Endodermal cell (in vitro differentiated cells): ENCODE results near the gene PDLIM3. TPM values are rescaled to one million over a fixed set of nuclear protein-coding genes. Genes with fewer than 3 reads are reported as not detected.

ENCODE experiments used
- DNase-seq: peaks from one replicate; pipeline ENCODE4 v3.0.0-alpha.2; 2017
- H3K27ac ChIP-seq: 2 replicates; pipeline ENCODE4 v1.5.1; 2013; ENCODE audit warnings: mild to moderate bottlenecking, low read depth, low read length, moderate library complexity
- H3K27me3 ChIP-seq: 2 replicates; pipeline ENCODE4 v1.6.1; 2013; ENCODE audit warnings: mild to moderate bottlenecking, low read length, moderate library complexity; ENCODE audit not compliant: insufficient read depth, control insufficient read depth, poor library complexity, severe bottlenecking
- H3K36me3 ChIP-seq: 2 replicates; pipeline ENCODE4 v1.7.0; 2013; ENCODE audit warnings: mild to moderate bottlenecking, low read length, moderate library complexity; ENCODE audit not compliant: control insufficient read depth, insufficient read depth
- H3K4me1 ChIP-seq: one replicate; pipeline ENCODE4 v1.7.0; 2013; ENCODE audit warnings: low read length; ENCODE audit not compliant: control insufficient read depth, insufficient read depth
- H3K4me3 ChIP-seq: 2 replicates; pipeline ENCODE4 v1.5.1; 2013; ENCODE audit warnings: mild to moderate bottlenecking, low read length, moderate library complexity
- H3K9ac ChIP-seq: 2 replicates; pipeline ENCODE4 v1.6.1; 2013; ENCODE audit warnings: mild to moderate bottlenecking, low read length, moderate library complexity; ENCODE audit not compliant: poor library complexity, severe bottlenecking; ENCODE audit errors: extremely low read depth
- H3K9me3 ChIP-seq: 2 replicates; pipeline ENCODE4 v1.6.1; 2013; ENCODE audit warnings: mild to moderate bottlenecking, low read length, moderate library complexity; ENCODE audit not compliant: control insufficient read depth
- H3K27ac Mint-ChIP-seq: 2 replicates; pipeline ENCODE4 v1.8.0; 2020; ENCODE audit warnings: mixed read lengths
- H3K27me3 Mint-ChIP-seq: 2 replicates; pipeline ENCODE4 v1.8.0; 2021; ENCODE audit warnings: mild to moderate bottlenecking, mixed read lengths; ENCODE audit not compliant: insufficient read depth
- H3K36me3 Mint-ChIP-seq: 2 replicates; pipeline ENCODE4 v1.8.0; 2020; ENCODE audit warnings: low read depth, mixed read lengths
- H3K4me1 Mint-ChIP-seq: 2 replicates; pipeline ENCODE4 v1.8.0; 2020; ENCODE audit warnings: mixed read lengths
- H3K4me3 Mint-ChIP-seq: 2 replicates; pipeline ENCODE4 v1.8.0; 2020; ENCODE audit warnings: mild to moderate bottlenecking, moderate library complexity, mixed read lengths
- H3K9me3 Mint-ChIP-seq: 2 replicates; pipeline ENCODE4 v1.8.0; 2020; ENCODE audit warnings: mild to moderate bottlenecking, mixed read lengths
- WGBS, 2 experiments: methylation state at CpG; one replicate each; pipeline versions ENCODE4 v1.1.5 to v1.1.7; 2013; ENCODE audit warnings: missing lambda C conversion rate in 2 of 2, mixed read lengths in 1 of 2; ENCODE audit not compliant: insufficient coverage in 1 of 2, insufficient read length in 1 of 2; 5-methylcytosine and 5-hydroxymethylcytosine counted together
- total RNA-seq, 2 donors: library from RNA; stranded (reverse); fragmentation: NEBNext Ultra II Directional in 1 of 2; extraction: Animal tissue kit (Norgen Biotek cat#: 25700) in 1 of 2; gene quantifications; 2 replicates in 1 of 2; 3 replicates in 1 of 2; pipeline ENCODE4 v1.2.1, GENCODE V29; 2021
- TF ChIP-seq, protein P1 (sequence below): fragments of 200-600 bp; sonication (generic); conservative IDR thresholded peaks from 2 replicates; pipeline ENCODE4 v1.5.0; 2021; ENCODE audit warnings: antibody characterized with exemption, mild to moderate bottlenecking

Gene PDLIM3
- total RNA-seq, 2 donors from 2014 or later: 4.3 to 11.0 TPM

DNA sequence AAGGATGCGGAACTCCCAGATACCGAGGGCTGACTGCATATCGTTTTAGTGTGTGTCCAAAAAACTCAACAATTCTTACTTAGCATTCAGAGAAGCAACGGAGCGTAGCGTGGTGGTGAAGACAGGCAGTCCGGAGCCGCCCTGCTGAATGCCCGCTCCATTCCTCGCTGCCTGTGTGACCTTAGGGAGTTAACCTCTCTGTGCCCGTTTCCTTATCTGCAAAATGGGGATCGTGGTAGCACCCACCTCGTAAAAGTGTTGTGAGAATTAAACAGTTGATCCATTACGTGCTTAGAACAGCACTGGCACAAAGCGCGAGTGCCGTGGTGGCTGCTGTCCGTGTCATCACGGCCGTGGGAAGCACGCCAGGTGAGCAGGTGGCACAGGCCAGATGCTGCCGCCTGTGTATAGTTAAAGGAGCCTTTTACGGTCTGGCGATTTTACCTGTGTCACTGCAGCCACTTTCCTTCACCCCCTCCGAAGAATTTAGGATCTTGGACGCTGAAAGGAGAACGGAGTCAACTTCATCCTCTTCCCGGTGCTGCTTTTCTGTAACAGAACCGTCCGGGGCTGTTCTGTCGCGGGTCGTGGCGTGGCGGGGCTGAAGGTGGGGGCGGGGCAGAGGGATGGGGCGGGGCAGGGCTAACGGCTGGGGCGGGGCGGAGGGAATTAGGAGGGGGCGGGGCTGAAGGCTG is 64.7 kb downstream of the PDLIM3 start:
- Mint-ChIP-seq H3K4me3 (peak overlapping the region; percentile 65), H3K36me3 (no peaks in the 10 kb centered on the region), H3K27ac (no peak overlapping the region), H3K9me3 (no peaks in the 10 kb centered on the region), H3K4me1 (peaks cover 1% of the 10 kb centered on the region), H3K27me3 (peaks cover 82% of the 10 kb centered on the region)
- Histone ChIP-seq H3K36me3 (no peaks in the 10 kb centered on the region), H3K9me3 (no peaks in the 10 kb centered on the region), H3K9ac (no peak overlapping the region), H3K4me3 (peak overlapping the region; percentile 91), H3K27ac (no peak overlapping the region), H3K4me1 (no peaks in the 10 kb centered on the region), H3K27me3 (peaks cover 59% of the 10 kb centered on the region)
- no peak for DNase-seq
- WGBS, 2 experiments: 10 to 16% methylated on average over 22 to 32 of the region's 41 CpGs
- TF ChIP-seq, protein P1, sequence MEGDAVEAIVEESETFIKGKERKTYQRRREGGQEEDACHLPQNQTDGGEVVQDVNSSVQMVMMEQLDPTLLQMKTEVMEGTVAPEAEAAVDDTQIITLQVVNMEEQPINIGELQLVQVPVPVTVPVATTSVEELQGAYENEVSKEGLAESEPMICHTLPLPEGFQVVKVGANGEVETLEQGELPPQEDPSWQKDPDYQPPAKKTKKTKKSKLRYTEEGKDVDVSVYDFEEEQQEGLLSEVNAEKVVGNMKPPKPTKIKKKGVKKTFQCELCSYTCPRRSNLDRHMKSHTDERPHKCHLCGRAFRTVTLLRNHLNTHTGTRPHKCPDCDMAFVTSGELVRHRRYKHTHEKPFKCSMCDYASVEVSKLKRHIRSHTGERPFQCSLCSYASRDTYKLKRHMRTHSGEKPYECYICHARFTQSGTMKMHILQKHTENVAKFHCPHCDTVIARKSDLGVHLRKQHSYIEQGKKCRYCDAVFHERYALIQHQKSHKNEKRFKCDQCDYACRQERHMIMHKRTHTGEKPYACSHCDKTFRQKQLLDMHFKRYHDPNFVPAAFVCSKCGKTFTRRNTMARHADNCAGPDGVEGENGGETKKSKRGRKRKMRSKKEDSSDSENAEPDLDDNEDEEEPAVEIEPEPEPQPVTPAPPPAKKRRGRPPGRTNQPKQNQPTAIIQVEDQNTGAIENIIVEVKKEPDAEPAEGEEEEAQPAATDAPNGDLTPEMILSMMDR: no peak

DNA sequence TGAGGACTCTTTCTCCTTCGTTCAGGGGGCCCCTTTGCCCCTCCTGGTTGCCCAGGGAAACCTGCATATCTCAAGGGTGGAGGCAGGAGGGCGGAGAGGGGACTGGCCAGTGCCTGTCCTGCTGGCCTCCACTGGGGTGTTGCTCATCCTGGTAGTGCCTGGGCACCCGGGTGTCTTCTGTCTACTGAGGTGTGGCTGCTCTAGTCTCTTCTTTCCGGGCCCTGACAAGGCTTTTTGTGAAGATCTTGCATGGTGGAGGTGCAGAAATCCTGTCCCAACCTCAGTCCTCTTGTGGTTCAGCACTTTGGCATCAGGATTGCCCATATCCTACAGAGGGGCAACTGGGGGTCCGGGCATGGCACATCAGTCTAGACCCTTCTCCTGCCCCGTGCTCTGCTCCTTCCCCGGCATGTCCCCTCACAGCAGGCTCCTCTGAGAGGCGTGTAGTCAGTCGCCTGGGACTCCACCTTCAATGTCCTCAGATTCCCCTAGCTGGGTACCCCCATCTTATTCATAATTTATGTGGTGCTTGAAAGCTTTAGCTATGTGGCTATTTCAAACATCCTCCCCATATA is 65.6 kb downstream of the PDLIM3 start:
- Histone ChIP-seq H3K4me3 (no peak overlapping the region), H3K27me3 (peaks cover 59% of the 10 kb centered on the region), H3K9ac (no peak overlapping the region), H3K36me3 (no peaks in the 10 kb centered on the region), H3K9me3 (no peaks in the 10 kb centered on the region), H3K27ac (no peak overlapping the region), H3K4me1 (no peaks in the 10 kb centered on the region)
- DNase-seq: peak; percentile 44
- WGBS, 2 experiments: 74 to 81% methylated on average over 6 to 9 of the region's 9 CpGs
- Mint-ChIP-seq H3K9me3 (no peaks in the 10 kb centered on the region), H3K27me3 (peaks cover 76% of the 10 kb centered on the region), H3K27ac (no peak overlapping the region), H3K4me3 (no peak overlapping the region), H3K36me3 (no peaks in the 10 kb centered on the region), H3K4me1 (peaks cover 10% of the 10 kb centered on the region)
- TF ChIP-seq, protein P1: no peak

DNA sequence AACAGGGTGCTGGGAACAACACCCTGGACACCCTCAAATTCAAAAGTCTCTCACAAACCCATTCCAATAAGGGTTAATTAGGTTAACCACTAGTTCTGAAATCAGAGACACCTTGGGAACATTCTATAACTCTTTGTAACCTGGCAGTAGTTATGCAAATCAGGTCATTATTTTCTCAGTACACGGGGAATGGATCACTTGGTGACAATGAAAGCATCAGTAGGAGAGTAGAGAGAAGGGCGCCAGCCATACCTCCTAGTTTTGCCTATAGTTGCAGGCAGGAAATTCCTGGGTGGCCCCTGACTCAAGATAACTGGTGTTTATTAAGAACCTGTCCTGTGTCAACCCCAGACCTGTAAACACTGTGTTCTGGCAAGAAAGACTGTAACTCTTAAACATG is 66.3 kb downstream of the PDLIM3 start:
- Histone ChIP-seq H3K4me3 (no peak overlapping the region), H3K9me3 (no peaks in the 10 kb centered on the region), H3K9ac (no peak overlapping the region), H3K4me1 (no peaks in the 10 kb centered on the region), H3K36me3 (no peaks in the 10 kb centered on the region), H3K27ac (no peak overlapping the region), H3K27me3 (peaks cover 59% of the 10 kb centered on the region)
- Mint-ChIP-seq H3K4me1 (peaks cover 15% of the 10 kb centered on the region), H3K4me3 (no peak overlapping the region), H3K36me3 (no peaks in the 10 kb centered on the region), H3K27me3 (peaks cover 74% of the 10 kb centered on the region), H3K9me3 (no peaks in the 10 kb centered on the region), H3K27ac (no peak overlapping the region)
- no peak for DNase-seq
- WGBS, 2 experiments: 75 to 88% methylated on average over 2 of the region's 2 CpGs
- TF ChIP-seq, protein P1: no peak
